Spinal cord (tissue), 10 donors: Measurements from ENCODE around the gene EPHB3. TPM values are rescaled to one million over a fixed set of nuclear protein-coding genes. Genes with fewer than 3 reads are reported as not detected.
"Not testable (repeated sequence)": the region's sequence is repeated elsewhere in the genome, so short reads cannot be mapped to it uniquely, and the experiment has no call there.

ENCODE experiments used
- DNase-seq, 6 donors: peaks; one replicate each; pipeline versions ENCODE4 v3.0.0 to v3.0.0-alpha.2; 2013 to 2015; ENCODE audit warnings: low spot score in 6 of 6, low read depth in 4 of 6
- H3K27ac ChIP-seq: one replicate; pipeline ENCODE4 v1.5.1; 2013; ENCODE audit warnings: low read depth, low read length, control low read depth
- H3K27me3 ChIP-seq: one replicate; pipeline ENCODE4 v1.6.1; 2013; ENCODE audit warnings: low read length; ENCODE audit not compliant: control insufficient read depth, insufficient read depth
- H3K36me3 ChIP-seq: one replicate; pipeline ENCODE4 v1.6.1; 2013; ENCODE audit warnings: low read length; ENCODE audit not compliant: control insufficient read depth, insufficient read depth
- H3K4me1 ChIP-seq: one replicate; pipeline ENCODE4 v1.6.1; 2013; ENCODE audit warnings: low read length; ENCODE audit not compliant: control insufficient read depth, insufficient read depth
- H3K4me3 ChIP-seq: one replicate; pipeline ENCODE4 v1.5.1; 2013; ENCODE audit warnings: low read depth, low read length, control low read depth
- H3K9me3 ChIP-seq: one replicate; pipeline ENCODE4 v1.6.1; 2013; ENCODE audit warnings: low read length; ENCODE audit not compliant: control insufficient read depth, insufficient read depth
- WGBS: methylation state at CpG from one replicate; pipeline ENCODE4 v1.1.5; 2013; ENCODE audit warnings: missing lambda C conversion rate; ENCODE audit not compliant: insufficient coverage; 5-methylcytosine and 5-hydroxymethylcytosine counted together
- polyA plus RNA-seq, 2 donors: library from polyadenylated mRNA; unstranded; fragments of 120-200 nt; gene quantifications; one replicate each; pipeline ENCODE4 v1.2.1, GENCODE V29; 2013; ENCODE audit not compliant: insufficient read length in 2 of 2
- total RNA-seq, 2 donors: library from RNA; depleted of rRNA in 1 of 2; stranded (reverse); fragments of 120-200 nt in 1 of 2; fragments of >200 nt in 1 of 2; gene quantifications; one replicate each; pipeline versions ENCODE4 v1.2.3 to v1.2.4, GENCODE V29; 2013 to 2014
- donor health status: healthy.

The EPHB3 gene
- total and polyA plus RNA-seq, 4 donors = 9.3 to 35.2 (median 18.6) TPM

- Histone ChIP-seq H3K9me3 (no peaks in the 10 kb centered on the region), H3K4me1 (peaks cover 15% of the 10 kb centered on the region), H3K27ac (peak overlapping the region; percentile 15), H3K36me3 (no peaks in the 10 kb centered on the region), H3K4me3 (no peak overlapping the region), H3K27me3 (no peaks in the 10 kb centered on the region)
- 50% methylated on average over 2 of the region's 5 CpGs for WGBS
- DNase-seq = peak in 1 of 6 donors; percentile 25
Measured at GRCh38 chr3:184616436-184616835, 54.9 kb downstream of the EPHB3 start.

DNA sequence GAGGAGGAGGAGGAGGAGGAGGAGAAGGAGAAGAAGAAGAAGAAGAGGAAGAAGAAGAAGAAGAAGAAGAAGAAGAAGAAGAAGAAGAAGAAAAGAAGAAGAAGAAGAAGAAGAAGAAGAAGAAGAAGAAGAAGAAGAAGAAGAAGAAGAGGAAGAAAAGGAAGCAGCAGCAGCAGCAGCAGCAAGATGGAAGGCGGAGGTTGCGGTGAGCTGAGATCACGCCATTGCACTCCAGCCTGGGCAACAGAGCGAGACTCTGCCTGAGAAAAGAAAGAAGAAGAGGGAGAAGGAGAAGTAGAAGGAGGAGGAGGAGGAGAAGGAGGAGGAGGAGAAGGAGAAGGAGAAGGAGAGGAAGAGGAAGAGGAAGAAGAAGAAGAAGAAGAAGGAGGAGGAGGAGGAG is 55.7 kb downstream of the EPHB3 start:
- H3K4me3 ChIP-seq, H3K27ac ChIP-seq, DNase-seq, H3K27me3 ChIP-seq, H3K9me3 ChIP-seq, H3K36me3 ChIP-seq: not testable (repeated sequence)
- H3K4me1 ChIP-seq = peaks cover 12% of the 10 kb centered on the region
- WGBS = 93% methylated on average over 4 of the region's 4 CpGs

DNA sequence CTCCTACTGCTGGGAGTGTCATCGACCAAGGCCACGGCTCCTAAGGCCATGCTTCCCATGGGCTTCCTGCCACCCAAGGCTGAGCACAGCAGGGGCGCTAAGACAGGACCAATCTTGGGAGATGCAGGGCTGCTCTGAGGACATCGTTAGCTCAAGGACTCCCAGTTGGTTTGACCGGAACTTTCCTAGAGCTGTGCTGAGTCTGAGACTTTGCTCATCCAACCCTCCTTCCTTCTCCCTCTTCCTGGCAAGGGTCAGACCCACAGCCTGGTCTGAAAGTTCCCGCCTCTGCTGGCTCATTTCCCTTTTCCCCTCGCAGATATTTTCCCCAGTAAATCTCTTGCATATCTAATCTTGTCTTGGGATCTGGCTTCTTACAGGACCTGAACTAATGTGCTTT is 57.2 kb downstream of the EPHB3 start:
- 81% methylated on average over 7 of the region's 7 CpGs for WGBS
- no peak for DNase-seq

GRCh38 chr3:184619369-184619768 is 57.8 kb downstream of the EPHB3 start:
- Histone ChIP-seq H3K9me3 (no peaks in the 10 kb centered on the region), H3K27ac (no peak overlapping the region), H3K36me3 (no peaks in the 10 kb centered on the region), H3K4me3 (no peak overlapping the region), H3K27me3 (no peaks in the 10 kb centered on the region), H3K4me1 (peaks cover 12% of the 10 kb centered on the region)
- no CpG with 5 or more reads among the region's 3 CpGs for WGBS
- no peak for DNase-seq

More for the DNA sequence above, 57.2 kb downstream of the EPHB3 start:
- no peak overlapping the region for H3K27ac ChIP-seq
- no peaks in the 10 kb centered on the region for H3K9me3 ChIP-seq
- H3K4me1 ChIP-seq = peaks cover 12% of the 10 kb centered on the region
- no peaks in the 10 kb centered on the region for H3K27me3 ChIP-seq
- no peaks in the 10 kb centered on the region for H3K36me3 ChIP-seq
- H3K4me3 ChIP-seq = no peak overlapping the region

DNA sequence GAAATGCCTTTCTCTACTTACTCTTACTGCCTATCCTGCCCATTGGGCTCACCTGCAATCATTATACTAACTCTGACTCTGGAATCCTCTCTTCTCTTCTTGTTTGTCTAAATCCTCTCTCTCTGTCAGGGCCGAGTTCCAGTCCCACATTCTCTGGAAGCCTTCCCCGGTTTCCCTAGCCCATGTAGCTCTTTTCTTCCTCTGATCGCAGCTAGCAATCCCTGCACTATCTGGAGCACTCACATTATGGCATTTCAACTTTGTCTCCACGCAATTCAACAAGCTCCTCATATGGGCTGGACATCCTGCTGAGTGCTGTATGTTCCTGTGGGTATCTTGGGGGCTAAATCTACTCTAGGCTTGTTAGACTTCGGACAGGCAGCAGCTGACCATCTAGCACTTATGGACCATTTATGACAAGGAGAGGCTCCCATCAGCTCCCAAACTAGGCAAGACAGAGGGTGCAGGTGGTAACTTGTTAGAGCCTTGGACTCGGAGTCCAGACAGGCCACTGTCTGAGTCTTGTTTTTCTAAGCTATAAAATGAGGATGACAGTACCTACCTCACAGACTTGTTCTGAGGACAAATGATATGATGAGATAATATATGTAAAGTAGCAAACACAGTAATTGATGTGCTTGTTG is 58.3 kb downstream of the EPHB3 start:
- DNase-seq = no peak
- H3K9me3 ChIP-seq = no peaks in the 10 kb centered on the region
- 55% methylated on average over 4 of the region's 6 CpGs for WGBS
- no peak overlapping the region for H3K27ac ChIP-seq
- no peak overlapping the region for H3K4me3 ChIP-seq
- no peaks in the 10 kb centered on the region for H3K27me3 ChIP-seq
- peaks cover 12% of the 10 kb centered on the region for H3K4me1 ChIP-seq
- H3K36me3 ChIP-seq = no peaks in the 10 kb centered on the region

GRCh38 chr3:184620475-184621119 is 59.0 kb downstream of the EPHB3 start:
- no peaks in the 10 kb centered on the region for H3K27me3 ChIP-seq
- DNase-seq = no peak
- 75% methylated on average over 4 of the region's 7 CpGs for WGBS
- H3K9me3 ChIP-seq = no peaks in the 10 kb centered on the region
- H3K4me3 ChIP-seq = no peak overlapping the region
- no peaks in the 10 kb centered on the region for H3K36me3 ChIP-seq
- no peak overlapping the region for H3K27ac ChIP-seq
- peaks cover 12% of the 10 kb centered on the region for H3K4me1 ChIP-seq

GRCh38 chr3:184622156-184622555 is 60.6 kb downstream of the EPHB3 start:
- not testable (repeated sequence) for DNase-seq, H3K36me3 ChIP-seq, H3K27me3 ChIP-seq, H3K9me3 ChIP-seq, H3K4me3 ChIP-seq, H3K27ac ChIP-seq
- 95% methylated on average over 12 of the region's 13 CpGs for WGBS
- peaks cover 12% of the 10 kb centered on the region for H3K4me1 ChIP-seq

- Histone ChIP-seq H3K9me3 (no peaks in the 10 kb centered on the region), H3K27me3 (no peaks in the 10 kb centered on the region), H3K4me1 (no peaks in the 10 kb centered on the region), H3K27ac (no peak overlapping the region), H3K36me3 (no peaks in the 10 kb centered on the region), H3K4me3 (no peak overlapping the region)
- WGBS = 78% methylated on average over 5 of the region's 6 CpGs
- DNase-seq = no peak
Measured at GRCh38 chr3:184626923-184627322, 65.3 kb downstream of the EPHB3 start.

DNA sequence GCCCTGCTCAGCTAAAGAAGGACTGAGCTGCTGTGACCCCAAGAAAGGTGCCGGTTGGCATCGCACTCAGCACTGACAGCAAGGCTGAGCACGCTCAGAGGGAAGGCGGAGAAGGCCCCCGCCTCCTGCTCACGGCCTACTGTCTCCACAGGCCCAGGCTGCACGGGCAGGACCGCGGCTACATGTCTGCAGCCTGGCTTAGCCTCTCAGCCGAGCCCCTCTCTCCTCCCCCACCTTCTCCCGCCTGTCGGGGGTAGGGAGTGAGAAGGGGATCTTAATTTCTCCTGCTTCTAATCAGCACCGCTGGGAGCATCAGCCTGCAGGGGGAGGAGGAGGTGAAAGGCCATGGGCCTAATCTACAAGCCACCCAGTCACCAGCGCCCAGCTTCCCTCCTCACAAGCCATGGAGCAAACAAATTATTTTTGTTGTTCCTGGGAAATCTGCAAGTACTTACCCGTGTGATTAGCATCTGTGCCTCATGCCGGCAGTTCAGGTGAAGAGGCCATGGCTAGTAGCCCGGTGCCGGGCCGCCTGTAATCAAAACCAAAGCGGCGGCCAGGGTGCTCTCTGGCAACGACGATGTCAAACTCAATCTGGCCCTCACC is 68.1 kb downstream of the EPHB3 start:
- DNase-seq = no peak
- Histone ChIP-seq H3K36me3 (no peaks in the 10 kb centered on the region), H3K27me3 (no peaks in the 10 kb centered on the region), H3K4me1 (peaks cover 16% of the 10 kb centered on the region), H3K4me3 (no peak overlapping the region), H3K9me3 (no peaks in the 10 kb centered on the region), H3K27ac (no peak overlapping the region)
- 77% methylated on average over 16 of the region's 23 CpGs for WGBS
